Astrocyte (in vitro differentiated cells and primary cell): ENCODE measurements around the gene FERMT3.

Source experiments
- EZH2 ChIP-seq: IDR thresholded peaks from 2 replicates; pipeline ENCODE4 v1.6.1; 2012; ENCODE audit warnings: mild to moderate bottlenecking, low read length, inconsistent platforms; ENCODE audit not compliant: insufficient read depth
- TF ChIP-seq, protein P1 (sequence below): IDR thresholded peaks from 2 replicates; pipeline ENCODE4 v1.5.1; 2011; ENCODE audit warnings: low read depth, mild to moderate bottlenecking, inconsistent platforms, low read length, moderate library complexity; ENCODE audit not compliant: insufficient read depth

DNA sequence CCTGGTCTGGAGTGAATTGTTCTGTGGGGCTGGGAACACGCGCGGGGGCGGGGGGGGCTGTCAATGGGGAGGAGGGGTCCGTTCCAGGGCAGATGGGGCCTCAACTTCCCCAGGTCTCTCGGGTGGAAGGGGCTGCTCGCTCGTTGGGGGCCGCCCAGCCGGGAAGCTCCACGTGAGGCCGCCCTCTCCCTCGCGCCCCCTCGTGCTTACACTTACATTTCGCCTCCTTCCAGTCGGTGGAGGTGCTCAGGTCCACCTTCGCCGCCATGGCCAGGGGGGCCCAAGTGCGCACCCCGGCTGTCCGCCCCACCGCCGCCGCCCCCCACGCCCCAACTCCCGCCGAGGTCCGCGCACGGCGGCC, 41.1 kb upstream of the FERMT3 start:
- TF ChIP-seq, protein P1, sequence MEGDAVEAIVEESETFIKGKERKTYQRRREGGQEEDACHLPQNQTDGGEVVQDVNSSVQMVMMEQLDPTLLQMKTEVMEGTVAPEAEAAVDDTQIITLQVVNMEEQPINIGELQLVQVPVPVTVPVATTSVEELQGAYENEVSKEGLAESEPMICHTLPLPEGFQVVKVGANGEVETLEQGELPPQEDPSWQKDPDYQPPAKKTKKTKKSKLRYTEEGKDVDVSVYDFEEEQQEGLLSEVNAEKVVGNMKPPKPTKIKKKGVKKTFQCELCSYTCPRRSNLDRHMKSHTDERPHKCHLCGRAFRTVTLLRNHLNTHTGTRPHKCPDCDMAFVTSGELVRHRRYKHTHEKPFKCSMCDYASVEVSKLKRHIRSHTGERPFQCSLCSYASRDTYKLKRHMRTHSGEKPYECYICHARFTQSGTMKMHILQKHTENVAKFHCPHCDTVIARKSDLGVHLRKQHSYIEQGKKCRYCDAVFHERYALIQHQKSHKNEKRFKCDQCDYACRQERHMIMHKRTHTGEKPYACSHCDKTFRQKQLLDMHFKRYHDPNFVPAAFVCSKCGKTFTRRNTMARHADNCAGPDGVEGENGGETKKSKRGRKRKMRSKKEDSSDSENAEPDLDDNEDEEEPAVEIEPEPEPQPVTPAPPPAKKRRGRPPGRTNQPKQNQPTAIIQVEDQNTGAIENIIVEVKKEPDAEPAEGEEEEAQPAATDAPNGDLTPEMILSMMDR, result no peak
- no peak for TF ChIP-seq EZH2
